ENCODE measurements around the gene TMEM79. TPM values are rescaled to one million over a fixed set of nuclear protein-coding genes. Genes with fewer than 3 reads are reported as not detected.

Gene TMEM79, protein sequence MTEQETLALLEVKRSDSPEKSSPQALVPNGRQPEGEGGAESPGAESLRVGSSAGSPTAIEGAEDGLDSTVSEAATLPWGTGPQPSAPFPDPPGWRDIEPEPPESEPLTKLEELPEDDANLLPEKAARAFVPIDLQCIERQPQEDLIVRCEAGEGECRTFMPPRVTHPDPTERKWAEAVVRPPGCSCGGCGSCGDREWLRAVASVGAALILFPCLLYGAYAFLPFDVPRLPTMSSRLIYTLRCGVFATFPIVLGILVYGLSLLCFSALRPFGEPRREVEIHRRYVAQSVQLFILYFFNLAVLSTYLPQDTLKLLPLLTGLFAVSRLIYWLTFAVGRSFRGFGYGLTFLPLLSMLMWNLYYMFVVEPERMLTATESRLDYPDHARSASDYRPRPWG
- 0.88 and 1.4 TPM in 2 replicates for total RNA-seq

DNA sequence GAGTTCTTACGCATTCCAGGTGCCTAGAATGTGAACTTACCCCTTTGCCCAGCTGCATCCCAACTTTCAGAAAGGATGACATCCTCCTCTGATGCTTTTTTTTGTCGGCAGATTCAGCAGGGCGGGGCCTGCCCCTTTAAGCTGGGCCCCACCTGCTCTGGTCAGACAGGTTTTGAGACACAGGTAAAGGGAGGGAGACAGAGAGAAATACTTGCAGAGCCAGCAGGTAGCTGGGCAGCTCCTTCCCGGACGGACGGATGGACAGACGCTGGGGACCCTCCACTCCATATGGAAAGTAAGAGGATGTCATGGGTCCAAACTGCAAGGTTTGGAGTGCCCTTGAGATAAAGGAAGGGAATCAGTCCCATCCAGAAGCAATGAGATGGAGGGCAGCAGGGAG lies at the start of gene TMEM79:
Gene TMEM79, plus strand, starts transcription at position 214 of the 400 bp plus-strand sequence. CDS start 902 bp downstream, outside the sequence.
- Histone ChIP-seq H3K27me3 (ENCODE audit: insufficient read depth, low read length) (no peaks in the 10 kb centered on the region), H2AFZ (ENCODE audit: low read length) (peak within 1 kb of the TSS; percentile 91), H3K27ac (ENCODE audit: low read depth, low read length) (peak within 1 kb of the TSS; percentile 71), H3K4me2 (ENCODE audit: insufficient read depth, low read length) (peak within 1 kb of the TSS; percentile 99), H3K4me1 (ENCODE audit: insufficient read depth, low read length) (peaks cover 31% of the 10 kb centered on the region), H4K20me1 (ENCODE audit: insufficient read depth, low read length) (peaks cover 30% of the 10 kb centered on the region), H3K79me2 (ENCODE audit: insufficient read depth, low read length) (peaks cover 36% of the 10 kb centered on the region), H3K36me3 (ENCODE audit: insufficient read depth, low read length) (peaks cover 9% of the 10 kb centered on the region), H3K9me3 (ENCODE audit: low read depth, low read length) (no peaks in the 10 kb centered on the region), H3K4me3 (ENCODE audit: insufficient read depth, low read length) (peak within 1 kb of the TSS; percentile 82)
- TF ChIP-seq CTCF (IDR thresholded peaks at IDR 0.05; ENCODE audit: extremely low read depth, low read depth, low read length): no peak
- DNase-seq (ENCODE audit: insufficient read length, low spot score, missing footprints): no peak

DNA sequence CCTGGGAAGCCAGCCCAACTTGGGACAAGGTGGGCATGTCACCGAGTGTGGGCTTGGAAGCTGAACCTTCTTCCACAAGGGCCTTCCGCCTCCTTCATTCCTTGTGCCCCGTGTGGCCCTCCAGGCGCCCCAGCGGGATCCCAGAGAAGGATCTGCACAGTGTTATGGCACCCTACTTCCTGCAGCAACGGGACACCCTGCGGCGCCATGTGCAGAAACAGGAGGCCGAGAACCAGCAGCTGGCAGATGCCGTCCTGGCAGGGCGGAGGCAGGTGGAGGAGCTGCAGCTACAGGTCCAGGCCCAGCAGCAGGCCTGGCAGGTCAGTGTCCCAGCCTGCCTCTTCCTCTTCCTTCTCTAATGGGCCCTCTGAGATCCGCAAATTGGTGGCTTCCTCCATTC lies 48.0 kb upstream of the TMEM79 start:
- Histone ChIP-seq H3K79me2 (ENCODE audit: insufficient read depth, low read length) (no peaks in the 10 kb centered on the region), H3K4me2 (ENCODE audit: insufficient read depth, low read length) (no peak overlapping the region), H3K27ac (ENCODE audit: low read depth, low read length) (no peak overlapping the region), H2AFZ (ENCODE audit: low read length) (no peak overlapping the region), H3K4me3 (ENCODE audit: insufficient read depth, low read length) (no peak overlapping the region), H3K27me3 (ENCODE audit: insufficient read depth, low read length) (no peaks in the 10 kb centered on the region), H4K20me1 (ENCODE audit: insufficient read depth, low read length) (no peaks in the 10 kb centered on the region), H3K9me3 (ENCODE audit: low read depth, low read length) (no peaks in the 10 kb centered on the region), H3K36me3 (ENCODE audit: insufficient read depth, low read length) (peaks cover 19% of the 10 kb centered on the region), H3K4me1 (ENCODE audit: insufficient read depth, low read length) (peaks cover 25% of the 10 kb centered on the region)
- DNase-seq (ENCODE audit: insufficient read length, low spot score, missing footprints): no peak
- no peak for TF ChIP-seq CTCF (IDR thresholded peaks at IDR 0.05; ENCODE audit: extremely low read depth, low read depth, low read length)

DNA sequence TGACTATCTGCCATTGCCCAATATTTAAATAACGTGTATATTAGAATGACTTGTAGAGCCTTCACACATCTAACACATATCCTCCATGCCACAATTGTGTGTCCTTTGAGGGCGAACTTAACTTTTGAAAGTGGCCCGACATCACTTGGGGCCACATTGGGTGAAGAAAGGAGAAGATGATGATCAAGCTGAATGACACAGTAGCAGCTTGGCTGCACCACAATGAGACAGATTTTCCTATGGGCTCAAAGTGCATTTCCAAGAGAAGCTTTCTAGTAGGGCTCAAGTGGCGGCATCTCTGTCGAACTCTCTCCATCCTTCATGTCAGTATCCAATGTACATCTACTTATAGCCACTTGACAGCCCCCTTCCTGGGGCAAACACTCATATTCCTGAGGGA lies 45.9 kb upstream of the TMEM79 start:
- no peak for TF ChIP-seq CTCF (IDR thresholded peaks at IDR 0.05; ENCODE audit: extremely low read depth, low read depth, low read length)
- Histone ChIP-seq H3K4me1 (ENCODE audit: insufficient read depth, low read length) (peaks cover 35% of the 10 kb centered on the region), H3K27me3 (ENCODE audit: insufficient read depth, low read length) (no peaks in the 10 kb centered on the region), H3K9me3 (ENCODE audit: low read depth, low read length) (no peaks in the 10 kb centered on the region), H3K36me3 (ENCODE audit: insufficient read depth, low read length) (peaks cover 16% of the 10 kb centered on the region), H3K4me3 (ENCODE audit: insufficient read depth, low read length) (no peak overlapping the region), H4K20me1 (ENCODE audit: insufficient read depth, low read length) (no peaks in the 10 kb centered on the region), H2AFZ (ENCODE audit: low read length) (no peak overlapping the region), H3K79me2 (ENCODE audit: insufficient read depth, low read length) (no peaks in the 10 kb centered on the region), H3K27ac (ENCODE audit: low read depth, low read length) (no peak overlapping the region), H3K4me2 (ENCODE audit: insufficient read depth, low read length) (no peak overlapping the region)
- DNase-seq (ENCODE audit: insufficient read length, low spot score, missing footprints): no peak

DNA sequence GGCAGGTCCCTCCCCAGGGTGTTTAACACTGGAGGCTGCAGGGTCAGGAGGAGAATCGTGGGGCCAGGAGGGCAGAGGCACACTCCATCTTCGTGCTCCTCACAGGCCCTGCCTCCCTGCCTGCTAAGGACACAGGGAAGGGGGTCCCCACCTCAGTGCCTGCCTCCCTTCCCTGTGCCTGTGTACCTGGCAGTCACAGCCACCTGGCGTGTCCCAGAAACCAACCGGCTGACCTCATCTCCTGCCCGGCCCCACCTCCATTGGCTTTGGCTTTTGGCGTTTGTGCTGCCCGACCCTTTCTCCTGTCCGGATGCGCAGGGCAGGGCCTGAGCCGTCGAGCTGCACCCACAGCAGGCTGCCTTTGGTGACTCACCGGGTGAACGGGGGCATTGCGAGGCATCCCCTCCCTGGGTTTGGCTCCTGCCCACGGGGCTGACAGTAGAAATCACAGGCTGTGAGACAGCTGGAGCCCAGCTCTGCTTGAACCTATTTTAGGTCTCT lies 42.8 kb upstream of the TMEM79 start:
- Histone ChIP-seq H2AFZ (ENCODE audit: low read length) (no peak overlapping the region), H3K4me2 (ENCODE audit: insufficient read depth, low read length) (peak overlapping the region; percentile 52), H3K27me3 (ENCODE audit: insufficient read depth, low read length) (peaks cover 16% of the 10 kb centered on the region), H4K20me1 (ENCODE audit: insufficient read depth, low read length) (no peaks in the 10 kb centered on the region), H3K36me3 (ENCODE audit: insufficient read depth, low read length) (peaks cover 9% of the 10 kb centered on the region), H3K27ac (ENCODE audit: low read depth, low read length) (peak overlapping the region; percentile 49), H3K4me3 (ENCODE audit: insufficient read depth, low read length) (peak overlapping the region; percentile 23), H3K79me2 (ENCODE audit: insufficient read depth, low read length) (no peaks in the 10 kb centered on the region), H3K4me1 (ENCODE audit: insufficient read depth, low read length) (peaks cover 27% of the 10 kb centered on the region), H3K9me3 (ENCODE audit: low read depth, low read length) (no peaks in the 10 kb centered on the region)
- TF ChIP-seq CTCF (IDR thresholded peaks at IDR 0.05; ENCODE audit: extremely low read depth, low read depth, low read length): no peak
- peak; percentile 99 for DNase-seq (ENCODE audit: insufficient read length, low spot score, missing footprints)
